CD14-positive monocyte (primary cell): Measurements from ENCODE around the gene GNAT3. TPM values are rescaled to one million over a fixed set of nuclear protein-coding genes. Genes with fewer than 3 reads are reported as not detected.

Experiments
- DNase-seq, 3 donors: peaks; one replicate each; pipeline ENCODE4 v3.0.0-alpha.2; 2011 to 2022
- H2AFZ ChIP-seq: 2 replicates; pipeline ENCODE4 v1.6.0; 2012; ENCODE audit warnings: mild to moderate bottlenecking, low read depth, low read length, inconsistent platforms; ENCODE audit not compliant: insufficient read depth, poor library complexity, severe bottlenecking
- H3K27ac ChIP-seq, 2 donors: 1 replicate in 1 of 2; 2 replicates in 1 of 2; pipeline ENCODE4 v1.5.1; 2012 to 2013; ENCODE audit warnings: low read length in 2 of 2, control low read depth in 1 of 2, inconsistent platforms in 1 of 2, low read depth in 1 of 2, mild to moderate bottlenecking in 1 of 2
- H3K27me3 ChIP-seq, 2 donors: one replicate each; pipeline versions ENCODE4 v1.6.0 to v1.6.1; 2011 to 2013; ENCODE audit warnings: low read length in 2 of 2; ENCODE audit not compliant: control insufficient read depth in 2 of 2, insufficient read depth in 2 of 2
- H3K36me3 ChIP-seq, 2 donors: replicated peaks in 1 of 2; 1 replicate in 1 of 2; 2 replicates in 1 of 2; pipeline versions ENCODE4 v1.5.1 to v1.6.1; 2012 to 2013; ENCODE audit warnings: low read length in 2 of 2, control low read depth in 1 of 2, inconsistent platforms in 1 of 2, mild to moderate bottlenecking in 1 of 2; ENCODE audit not compliant: insufficient read depth in 2 of 2, control insufficient read depth in 1 of 2
- H3K4me1 ChIP-seq, 2 donors: 1 replicate in 1 of 2; 2 replicates in 1 of 2; pipeline versions ENCODE4 v1.5.1 to v1.6.1; 2012 to 2013; ENCODE audit warnings: low read length in 2 of 2, control low read depth in 1 of 2, inconsistent platforms in 1 of 2, mild to moderate bottlenecking in 1 of 2, moderate library complexity in 1 of 2; ENCODE audit not compliant: insufficient read depth in 2 of 2, control insufficient read depth in 1 of 2
- H3K4me2 ChIP-seq: replicated peaks from 2 replicates; pipeline ENCODE3; 2012; ENCODE audit warnings: low read length, moderate library complexity, mild to moderate bottlenecking; ENCODE audit not compliant: poor library complexity, severe bottlenecking; ENCODE audit errors: extremely low read depth
- H3K4me3 ChIP-seq, 3 experiments: fragments of 200-600 bp in 1 of 3; sonication (generic) in 1 of 3; replicated peaks in 1 of 3; 1 replicate in 2 of 3; 2 replicates in 1 of 3; pipeline ENCODE4 v1.5.1; 2011 to 2013; ENCODE audit warnings: low read length in 3 of 3, mild to moderate bottlenecking in 3 of 3, control low read depth in 2 of 3, low read depth in 2 of 3, inconsistent platforms in 1 of 3, moderate library complexity in 1 of 3
- H3K79me2 ChIP-seq: 2 replicates; pipeline ENCODE4 v1.6.0; 2012; ENCODE audit warnings: mild to moderate bottlenecking, control low read depth, inconsistent platforms, low read length, moderate library complexity; ENCODE audit not compliant: insufficient read depth
- H3K9ac ChIP-seq: 2 replicates; pipeline ENCODE4 v1.6.0; 2017; ENCODE audit warnings: low read length, mild to moderate bottlenecking; ENCODE audit not compliant: insufficient read depth, poor library complexity, severe bottlenecking
- H3K9me3 ChIP-seq, 2 donors: replicated peaks in 1 of 2; 1 replicate in 1 of 2; 2 replicates in 1 of 2; pipeline versions ENCODE4 v1.5.1 to v1.6.1; 2012 to 2013; ENCODE audit warnings: low read length in 2 of 2, control low read depth in 1 of 2; ENCODE audit not compliant: control insufficient read depth in 1 of 2, insufficient read depth in 1 of 2
- H4K20me1 ChIP-seq: 2 replicates; pipeline ENCODE4 v1.6.0; 2012; ENCODE audit warnings: mild to moderate bottlenecking, low read length, control low read depth, moderate library complexity; ENCODE audit not compliant: insufficient read depth
- H3K27ac Mint-ChIP-seq, 7 donors: one replicate each; pipeline ENCODE4 v1.8.0; 2020; ENCODE audit warnings: mild to moderate bottlenecking in 7 of 7, mixed read lengths in 7 of 7, moderate library complexity in 6 of 7, inconsistent platforms in 2 of 7
- H3K27me3 Mint-ChIP-seq, 3 donors: one replicate each; pipeline ENCODE4 v1.8.0; 2021 to 2022; ENCODE audit warnings: low read depth in 3 of 3, mild to moderate bottlenecking in 3 of 3, mixed read lengths in 3 of 3, moderate library complexity in 3 of 3, inconsistent platforms in 1 of 3
- H3K36me3 Mint-ChIP-seq, 2 donors: one replicate each; pipeline ENCODE4 v1.8.0; 2020; ENCODE audit warnings: mixed read lengths in 2 of 2, inconsistent platforms in 1 of 2, mild to moderate bottlenecking in 1 of 2
- H3K4me1 Mint-ChIP-seq: one replicate; pipeline ENCODE4 v1.8.0; 2020; ENCODE audit warnings: mild to moderate bottlenecking, mixed read lengths
- H3K4me3 Mint-ChIP-seq, 2 donors: one replicate each; pipeline ENCODE4 v1.8.0; 2020; ENCODE audit warnings: mild to moderate bottlenecking in 2 of 2, mixed read lengths in 2 of 2, moderate library complexity in 1 of 2
- H3K9me3 Mint-ChIP-seq, 7 donors: one replicate each; pipeline ENCODE4 v1.8.0; 2020 to 2022; ENCODE audit warnings: mixed read lengths in 7 of 7, mild to moderate bottlenecking in 6 of 7, moderate library complexity in 6 of 7, inconsistent platforms in 2 of 7
- whole genome bisulfite sequencing: methylation state at CpG from one replicate; pipeline ENCODE4 v1.1.5; 2013; ENCODE audit warnings: missing lambda C conversion rate; ENCODE audit not compliant: insufficient coverage; 5-methylcytosine and 5-hydroxymethylcytosine counted together
- intact Hi-C, 2 donors: fragments of 100-400 bp; cut with micrococcal nuclease; formaldehyde crosslinking; loops; one replicate each; pipeline versions ENCODE4 v1.15.0 to v1.15.1; 2023
- polyA plus RNA-seq, 3 donors: library from polyadenylated mRNA; depleted of rRNA in 1 of 3; unstranded in 2 of 3; stranded (reverse) in 1 of 3; fragments of 300-500 nt in 2 of 3; fragments of >200 nt in 1 of 3; fragmentation: Illumina TruSeq in 2 of 3; gene quantifications; 1 replicate in 2 of 3; 2 replicates in 1 of 3; pipeline ENCODE4 v1.2.3, GENCODE V29; 2012 to 2021
- TF ChIP-seq, protein P1 (sequence below): fragments of 200-600 bp; IDR thresholded peaks from one replicate; pipeline ENCODE4 v1.8.0; 2022; ENCODE audit warnings: antibody characterized with exemption, mild to moderate bottlenecking

The GNAT3 gene
- polyA plus RNA-seq, 3 donors, result not detected

DNA sequence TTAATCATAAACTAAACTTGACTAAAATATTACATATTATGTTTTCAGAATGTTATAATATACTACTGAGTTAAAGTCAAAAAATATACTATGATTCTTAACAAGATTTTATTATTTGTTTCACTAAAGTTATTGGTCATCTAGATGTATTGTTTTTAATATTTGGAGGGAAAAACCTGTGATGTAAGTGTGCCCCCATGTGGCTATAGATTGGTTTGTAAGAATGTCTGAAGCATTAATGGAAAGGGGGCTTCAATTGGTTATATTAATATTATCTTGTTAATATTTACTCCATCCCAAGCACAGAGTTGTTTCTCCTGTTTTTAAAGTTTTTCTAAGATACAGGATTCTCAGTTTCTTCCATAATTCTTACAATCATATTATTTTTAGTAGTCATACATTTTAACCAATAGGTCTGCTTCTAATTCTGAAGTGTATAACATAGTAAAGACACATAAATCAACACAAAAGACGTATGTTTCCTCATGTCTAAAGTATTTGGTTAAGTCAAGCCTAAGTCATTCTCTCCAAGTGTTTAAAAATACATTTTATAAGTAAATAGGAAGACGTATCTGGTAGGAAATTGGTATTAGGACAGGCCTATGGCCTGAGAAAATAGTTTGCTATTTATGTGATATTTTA is 58.0 kb downstream of the GNAT3 start:
- H3K4me2 ChIP-seq, result no peak overlapping the region
- H3K79me2 ChIP-seq, result no peaks in the 10 kb centered on the region
- no peak overlapping the region for H3K4me3 ChIP-seq
- WGBS, result no CpG with 5 or more reads among the region's 2 CpGs
- H3K27me3 Mint-ChIP-seq, result no peaks in the 10 kb centered on the region
- H3K27ac Mint-ChIP-seq, result no peak overlapping the region
- intact Hi-C loops, result no loop called here
- H2AFZ ChIP-seq, result no peak overlapping the region
- H3K9me3 ChIP-seq, result no peaks in the 10 kb centered on the region
- H3K27ac ChIP-seq, result no peak overlapping the region
- H3K9ac ChIP-seq, result no peak overlapping the region
- H3K9me3 Mint-ChIP-seq, result peaks cover 0 to 8% (median 0%) of the 10 kb centered on the region in 7 donors
- H3K36me3 ChIP-seq, result no peaks in the 10 kb centered on the region
- H3K4me3 Mint-ChIP-seq, result no peak overlapping the region
- H3K4me1 Mint-ChIP-seq, result peaks cover 24% of the 10 kb centered on the region
- no peaks in the 10 kb centered on the region for H4K20me1 ChIP-seq
- no peaks in the 10 kb centered on the region for H3K27me3 ChIP-seq
- TF ChIP-seq, protein P1, sequence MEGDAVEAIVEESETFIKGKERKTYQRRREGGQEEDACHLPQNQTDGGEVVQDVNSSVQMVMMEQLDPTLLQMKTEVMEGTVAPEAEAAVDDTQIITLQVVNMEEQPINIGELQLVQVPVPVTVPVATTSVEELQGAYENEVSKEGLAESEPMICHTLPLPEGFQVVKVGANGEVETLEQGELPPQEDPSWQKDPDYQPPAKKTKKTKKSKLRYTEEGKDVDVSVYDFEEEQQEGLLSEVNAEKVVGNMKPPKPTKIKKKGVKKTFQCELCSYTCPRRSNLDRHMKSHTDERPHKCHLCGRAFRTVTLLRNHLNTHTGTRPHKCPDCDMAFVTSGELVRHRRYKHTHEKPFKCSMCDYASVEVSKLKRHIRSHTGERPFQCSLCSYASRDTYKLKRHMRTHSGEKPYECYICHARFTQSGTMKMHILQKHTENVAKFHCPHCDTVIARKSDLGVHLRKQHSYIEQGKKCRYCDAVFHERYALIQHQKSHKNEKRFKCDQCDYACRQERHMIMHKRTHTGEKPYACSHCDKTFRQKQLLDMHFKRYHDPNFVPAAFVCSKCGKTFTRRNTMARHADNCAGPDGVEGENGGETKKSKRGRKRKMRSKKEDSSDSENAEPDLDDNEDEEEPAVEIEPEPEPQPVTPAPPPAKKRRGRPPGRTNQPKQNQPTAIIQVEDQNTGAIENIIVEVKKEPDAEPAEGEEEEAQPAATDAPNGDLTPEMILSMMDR, result peak; percentile 76
- H3K4me1 ChIP-seq, result peaks cover 23 to 33% of the 10 kb centered on the region in 2 donors
- DNase-seq, result peak in 2 of 3 donors; percentile 27 to 52
- no peaks in the 10 kb centered on the region for H3K36me3 Mint-ChIP-seq

DNA sequence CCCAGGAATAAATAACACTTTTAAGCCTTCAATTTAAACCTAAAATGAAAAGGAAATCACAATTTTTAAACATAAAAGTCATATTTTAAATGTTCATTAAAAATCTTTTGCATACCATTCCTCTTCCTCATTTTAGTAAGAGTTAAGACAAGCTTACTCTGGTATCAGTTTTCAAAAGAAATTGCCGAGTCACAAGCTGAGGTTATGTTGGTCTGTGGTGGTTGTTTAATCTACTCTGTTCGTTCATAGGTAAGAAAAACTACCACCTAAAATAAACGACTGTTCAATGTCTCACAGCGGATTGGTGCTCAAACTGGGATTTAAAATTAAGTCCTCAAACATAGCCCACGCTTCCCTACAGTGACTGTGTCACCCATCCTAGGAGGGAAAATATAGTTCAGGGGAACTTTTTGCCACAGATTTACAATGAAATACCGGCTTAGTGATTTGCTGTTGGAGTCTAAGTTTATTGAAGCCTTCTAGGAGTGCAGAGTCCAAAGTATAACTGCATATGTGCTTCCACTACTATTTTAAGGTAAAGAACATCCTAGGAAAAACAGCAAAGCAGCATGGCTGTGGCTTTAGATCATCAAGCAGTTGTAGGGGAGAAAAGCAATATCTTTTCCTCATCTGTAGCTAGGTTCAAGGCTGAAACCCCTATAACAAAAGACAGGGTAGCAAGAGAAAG is 61.1 kb downstream of the GNAT3 start:
- peak overlapping the region; percentile 36 to 75 (median 50) for H3K27ac Mint-ChIP-seq
- no peaks in the 10 kb centered on the region for H3K27me3 Mint-ChIP-seq
- H2AFZ ChIP-seq, result peak overlapping the region; percentile 36
- H3K4me3 ChIP-seq, result peak overlapping the region in 1 of 3 experiments; percentile 30
- no peaks in the 10 kb centered on the region for H4K20me1 ChIP-seq
- H3K36me3 ChIP-seq, result no peaks in the 10 kb centered on the region
- H3K27ac ChIP-seq, result peak overlapping the region in 1 of 2 donors; percentile 61
- H3K79me2 ChIP-seq, result no peaks in the 10 kb centered on the region
- WGBS, result no CpG with 5 or more reads among the region's 6 CpGs
- no peak overlapping the region for H3K9ac ChIP-seq
- H3K27me3 ChIP-seq, result no peaks in the 10 kb centered on the region
- peaks cover 0 to 8% (median 0%) of the 10 kb centered on the region in 7 donors for H3K9me3 Mint-ChIP-seq
- H3K4me2 ChIP-seq, result peak overlapping the region; percentile 46
- H3K4me1 ChIP-seq, result peaks cover 31 to 55% of the 10 kb centered on the region in 2 donors
- peaks cover 42% of the 10 kb centered on the region for H3K4me1 Mint-ChIP-seq
- no peaks in the 10 kb centered on the region for H3K9me3 ChIP-seq
- TF ChIP-seq, protein P1, result no peak
- DNase-seq, result peak; percentile 18 to 32 (median 23)
- H3K4me3 Mint-ChIP-seq, result peak overlapping the region in 1 of 2 donors; percentile 30
- H3K36me3 Mint-ChIP-seq, result no peaks in the 10 kb centered on the region
- intact Hi-C loops, result no loop called here
